Dedifferentiated amniotic fluid mesenchymal stem cell (primary cell): ENCODE measurements around the gene CRAMP1.

Experiments used
- DNase-seq: peaks from one replicate; pipeline ENCODE4 v3.0.0-alpha.2; 2016; ENCODE audit errors: extremely low spot score

CRAMP1 gene

DNA sequence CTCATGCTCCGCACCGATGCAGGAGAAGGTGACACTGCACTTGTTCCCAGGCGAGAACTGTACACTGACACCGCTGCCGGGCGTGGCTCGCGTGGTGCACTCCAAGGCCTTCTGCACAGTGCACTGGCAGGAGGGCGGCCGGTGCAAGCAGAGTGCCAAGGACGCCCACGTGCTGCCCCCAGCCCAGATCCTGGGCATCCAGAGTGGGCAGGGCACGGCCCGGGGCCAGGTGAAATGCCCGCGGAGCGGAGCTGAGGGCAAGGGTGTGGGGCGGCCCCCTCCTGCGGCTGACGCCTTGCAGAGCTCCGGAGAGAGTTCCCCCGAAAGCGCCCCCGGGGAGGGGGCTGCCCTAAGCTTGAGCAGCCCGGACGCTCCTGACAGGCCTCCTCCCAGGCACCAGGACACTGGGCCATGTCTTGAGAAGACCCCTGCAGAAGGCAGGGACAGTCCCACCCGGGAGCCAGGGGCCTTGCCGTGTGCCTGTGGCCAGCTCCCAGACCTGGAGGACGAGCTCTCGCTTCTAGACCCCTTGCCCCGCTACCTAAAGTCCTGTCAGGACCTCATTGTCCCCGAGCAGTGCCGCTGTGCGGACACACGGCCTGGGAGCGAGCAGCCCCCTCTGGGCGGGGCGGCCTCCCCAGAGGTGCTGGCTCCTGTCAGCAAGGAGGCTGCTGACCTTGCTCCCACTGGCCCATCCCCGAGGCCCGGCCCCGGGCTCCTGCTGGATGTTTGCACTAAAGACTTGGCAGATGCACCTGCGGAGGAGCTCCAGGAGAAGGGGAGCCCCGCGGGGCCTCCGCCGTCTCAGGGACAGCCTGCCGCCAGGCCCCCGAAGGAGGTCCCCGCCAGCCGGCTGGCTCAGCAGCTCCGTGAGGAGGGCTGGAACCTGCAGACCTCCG is 44.0 kb downstream of the CRAMP1 start:
- DNase-seq: no peak

DNA sequence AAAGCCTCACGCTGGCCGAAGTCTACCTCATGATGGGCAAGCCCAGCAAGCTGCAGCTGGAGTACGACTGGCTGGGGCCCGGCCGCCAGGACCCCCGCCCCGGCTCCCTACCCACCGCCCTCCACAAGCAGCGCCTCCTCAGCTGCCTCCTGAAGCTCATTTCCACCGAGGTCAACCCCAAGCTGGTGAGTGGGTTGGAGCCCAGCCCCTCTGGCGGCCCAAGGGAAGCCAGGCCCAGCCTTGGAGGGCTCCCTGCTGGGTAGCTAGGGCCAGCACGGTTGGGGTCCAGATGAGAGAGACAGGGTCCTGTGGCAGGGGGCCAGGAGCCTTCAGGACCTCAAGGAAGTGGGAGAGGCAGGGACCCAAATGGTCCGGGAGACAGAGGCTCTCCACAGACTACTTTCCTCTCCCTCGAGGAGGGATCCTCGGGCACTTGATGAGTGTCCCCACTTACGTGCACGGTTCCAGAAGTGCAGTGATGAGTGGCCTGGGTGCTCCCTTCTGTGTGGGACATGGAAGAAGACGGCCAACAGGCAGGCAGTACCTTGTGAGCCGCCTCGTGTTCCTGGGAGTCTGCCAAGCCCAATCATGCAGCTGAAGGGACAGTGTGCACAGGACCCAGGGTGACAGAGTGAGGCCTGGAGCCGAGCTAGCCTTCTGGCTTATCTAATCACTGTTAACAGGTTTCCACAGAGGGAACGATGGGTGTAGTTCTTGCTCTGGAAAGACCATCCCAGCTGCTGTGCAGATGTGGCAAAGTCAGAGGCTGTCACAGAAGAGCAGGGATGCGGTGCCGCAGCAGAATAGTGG is 44.9 kb downstream of the CRAMP1 start:
- no peak for DNase-seq

DNA sequence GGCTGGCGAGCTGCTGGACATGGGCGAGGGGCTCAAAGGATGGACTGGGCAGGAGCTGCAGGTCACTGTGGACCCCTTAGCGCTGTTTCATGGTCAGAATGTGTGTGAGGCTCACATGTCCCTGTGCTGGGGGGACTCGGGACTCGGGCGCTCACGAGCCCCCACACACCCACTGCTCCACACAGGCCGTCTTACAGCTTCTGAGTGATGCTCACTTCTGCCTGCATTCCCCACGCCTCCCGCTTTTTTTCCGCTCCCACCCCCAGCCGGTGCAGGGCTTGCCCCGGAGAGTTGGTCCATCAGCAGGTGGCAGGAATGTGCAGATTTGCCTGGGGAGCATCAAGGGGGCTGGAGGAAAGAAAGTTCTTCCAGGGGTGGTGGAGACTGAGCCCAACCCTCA is 45.7 kb downstream of the CRAMP1 start:
- no peak for DNase-seq

DNA sequence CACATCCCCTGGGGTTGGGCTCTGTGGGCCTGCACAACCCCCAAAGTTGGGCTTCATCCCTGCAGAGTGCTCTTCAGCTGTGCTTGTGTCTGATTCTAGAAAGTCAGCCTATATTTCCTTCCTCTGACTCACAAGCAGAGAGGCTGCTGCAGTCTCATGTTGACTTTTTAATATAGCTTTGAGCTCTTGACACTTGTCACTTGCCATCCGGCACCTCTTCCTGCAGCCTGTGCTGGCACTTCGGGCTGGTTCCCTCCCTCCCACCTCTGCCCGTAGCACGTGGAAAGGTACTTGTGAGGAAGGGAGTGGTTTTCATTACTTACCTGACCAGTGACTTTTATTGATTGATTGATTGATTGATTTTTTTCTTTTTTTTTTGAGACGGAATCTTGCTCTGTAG is 46.9 kb downstream of the CRAMP1 start:
- no peak for DNase-seq

DNA sequence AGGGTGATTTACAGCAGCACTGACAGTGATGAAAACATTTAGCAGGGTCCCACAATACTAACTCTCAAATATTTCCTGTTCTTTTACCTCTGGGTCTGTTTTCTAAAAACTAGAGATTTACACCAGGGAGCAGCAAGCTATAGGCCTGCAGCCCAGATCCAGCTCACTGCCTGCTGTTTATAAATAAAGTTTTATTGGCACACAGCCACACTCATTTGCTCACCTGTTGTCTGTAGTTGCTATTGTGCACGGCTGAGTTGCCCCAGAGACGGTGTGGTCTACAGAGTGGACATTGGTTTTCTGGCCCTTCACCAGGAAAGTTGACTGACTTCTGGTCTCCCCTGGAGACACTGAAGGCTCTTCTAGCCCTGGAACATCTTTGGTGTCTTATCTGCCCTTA is 49.7 kb downstream of the CRAMP1 start:
- DNase-seq: no peak

DNA sequence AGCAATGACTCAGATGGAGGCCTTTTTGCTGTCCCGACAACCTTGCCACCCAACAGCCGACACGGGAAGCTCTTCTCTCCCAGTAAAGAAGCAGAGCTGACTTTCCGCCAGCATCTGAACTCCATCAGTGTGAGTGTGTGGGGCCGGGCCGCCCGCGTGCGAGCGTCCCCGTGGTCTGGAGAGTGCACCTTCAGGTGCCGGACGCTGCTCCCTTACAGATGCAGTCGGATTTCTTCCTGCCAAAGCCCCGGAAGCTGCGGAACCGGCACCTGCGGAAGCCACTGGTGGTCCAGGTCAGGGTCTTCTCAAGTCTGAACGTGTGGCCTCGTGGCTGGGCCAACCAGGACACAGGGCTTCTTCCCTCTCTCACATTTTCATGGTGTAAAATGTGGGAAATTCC is 50.4 kb downstream of the CRAMP1 start:
- no peak for DNase-seq

DNA sequence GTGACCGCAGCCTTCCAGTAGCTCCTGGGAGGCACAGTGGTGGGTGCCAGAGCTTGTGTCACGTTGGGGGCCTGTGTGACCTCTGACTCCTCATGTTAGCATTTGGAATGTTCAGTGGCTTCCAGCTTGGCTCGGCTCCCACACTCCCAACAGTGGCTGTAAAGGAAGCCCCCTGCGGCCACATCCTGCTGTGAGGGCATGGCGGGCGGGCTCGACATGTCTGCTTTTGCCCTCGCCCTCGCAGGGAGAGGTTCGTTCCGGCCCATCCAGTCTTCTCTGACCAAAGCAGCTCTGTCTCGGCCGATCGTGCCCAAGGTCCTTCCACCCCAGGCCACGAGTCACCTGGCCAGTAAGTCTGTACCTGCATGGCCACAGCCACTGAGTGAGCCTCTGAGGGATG is 53.7 kb downstream of the CRAMP1 start:
- no peak for DNase-seq

DNA sequence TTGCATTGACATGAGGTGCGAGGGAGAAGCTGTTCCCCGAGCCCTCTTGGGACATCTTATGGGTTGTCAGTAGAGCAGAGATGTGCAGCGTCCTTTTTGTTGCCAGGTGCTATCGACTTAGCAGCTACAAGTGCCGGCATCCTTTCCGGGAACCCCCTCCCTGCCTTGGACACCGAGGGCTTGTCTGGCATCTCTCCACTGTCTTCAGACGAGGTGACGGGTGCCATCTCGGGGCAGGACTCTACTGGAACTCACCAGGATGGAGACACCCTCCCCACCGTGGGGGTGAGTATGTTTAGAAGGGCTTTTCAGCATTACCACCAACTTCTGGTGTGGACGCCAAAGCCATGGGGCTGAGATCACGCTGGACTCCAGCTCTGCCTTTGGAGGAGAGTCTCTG is 54.2 kb downstream of the CRAMP1 start:
- DNase-seq: no peak

DNA sequence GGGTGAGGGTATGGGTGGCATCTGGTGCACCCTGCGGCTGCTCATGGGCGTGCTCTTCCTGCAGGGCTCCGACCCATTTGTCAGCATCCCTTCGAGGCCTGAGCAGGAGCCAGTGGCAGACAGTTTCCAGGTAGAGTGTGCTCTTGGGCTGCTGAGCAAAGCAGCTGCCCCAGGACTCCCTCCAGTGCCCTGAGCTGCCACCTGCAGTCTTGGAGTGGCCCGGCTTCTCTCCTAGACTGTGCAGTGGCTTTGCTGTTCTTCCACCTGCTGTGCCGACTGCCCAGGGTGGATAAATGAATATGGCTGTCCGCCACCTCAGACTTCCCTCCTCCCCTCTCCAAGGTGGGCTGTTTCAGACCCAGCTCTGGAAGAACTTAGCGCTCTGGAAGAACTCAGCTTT is 55.1 kb downstream of the CRAMP1 start:
- DNase-seq: no peak

DNA sequence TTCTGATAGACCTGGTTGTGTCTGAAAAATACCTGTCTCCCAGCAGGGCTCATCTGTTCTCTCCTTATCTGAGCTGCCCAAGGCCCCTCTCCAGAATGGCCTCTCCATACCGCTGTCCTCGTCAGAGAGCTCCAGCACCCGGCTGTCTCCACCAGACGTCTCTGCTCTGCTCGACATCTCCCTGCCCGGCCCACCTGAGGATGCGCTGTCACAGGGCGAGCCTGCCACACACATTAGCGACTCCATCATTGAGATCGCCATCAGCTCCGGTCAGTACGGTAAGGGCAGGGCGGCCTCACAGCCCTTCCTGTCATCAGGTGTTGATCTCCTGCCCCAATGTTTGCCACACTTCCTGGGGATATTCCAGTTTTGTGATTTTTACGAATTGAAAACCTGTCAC is 55.8 kb downstream of the CRAMP1 start:
- DNase-seq: no peak

DNA sequence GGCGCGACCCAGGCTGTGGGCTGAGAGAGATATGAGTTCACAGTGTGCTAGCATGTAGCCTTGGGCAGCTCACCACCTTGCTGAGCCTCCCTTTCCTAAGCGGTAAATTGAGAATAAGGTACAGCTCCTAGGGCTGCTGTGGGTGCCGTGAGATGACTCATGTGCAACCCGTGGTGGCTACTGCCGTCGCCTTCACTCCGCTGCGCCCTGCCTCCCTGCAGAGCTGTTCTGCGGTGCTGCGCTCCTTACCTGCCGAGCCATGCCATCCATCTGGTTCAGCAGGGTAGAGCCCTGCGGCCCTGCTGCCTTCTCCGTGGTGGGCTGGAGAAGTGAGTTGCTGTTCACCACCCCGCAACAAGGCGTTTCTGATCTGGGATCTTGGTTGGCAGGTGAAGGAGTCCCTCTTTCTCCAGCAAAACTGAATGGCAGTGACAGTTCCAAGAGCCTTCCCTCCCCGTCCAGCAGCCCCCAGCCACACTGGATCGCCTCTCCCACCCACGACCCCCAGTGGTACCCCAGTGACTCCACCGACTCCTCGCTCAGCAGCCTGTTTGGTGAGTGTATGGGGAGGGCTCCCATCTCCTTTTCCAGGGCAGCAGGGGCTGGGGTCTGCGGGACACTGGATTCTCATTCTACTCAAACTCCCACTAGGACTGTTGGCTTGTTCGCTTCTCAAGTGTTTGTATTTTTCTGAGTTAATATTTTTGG is 56.6 kb downstream of the CRAMP1 start:
- no peak for DNase-seq

DNA sequence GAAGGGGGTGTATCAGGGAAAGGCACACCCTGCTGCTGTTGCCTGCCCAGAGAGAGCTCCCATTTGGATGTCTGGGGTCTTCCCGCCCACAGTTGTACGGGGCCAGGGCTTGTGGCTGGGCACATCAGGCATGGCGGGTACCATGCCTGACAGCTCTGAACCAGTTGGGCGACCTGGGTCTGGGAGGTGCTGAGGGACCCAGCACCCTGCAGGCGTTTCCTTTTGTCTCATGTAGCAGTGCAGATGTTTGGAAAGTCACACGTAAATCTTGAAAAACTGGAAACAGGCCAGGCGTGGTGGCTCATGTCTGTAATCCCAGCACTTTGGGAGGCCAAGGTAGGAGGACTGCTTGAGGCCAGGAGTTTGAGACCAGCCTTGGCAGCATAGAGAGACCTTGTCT is 57.5 kb downstream of the CRAMP1 start:
- no peak for DNase-seq

DNA sequence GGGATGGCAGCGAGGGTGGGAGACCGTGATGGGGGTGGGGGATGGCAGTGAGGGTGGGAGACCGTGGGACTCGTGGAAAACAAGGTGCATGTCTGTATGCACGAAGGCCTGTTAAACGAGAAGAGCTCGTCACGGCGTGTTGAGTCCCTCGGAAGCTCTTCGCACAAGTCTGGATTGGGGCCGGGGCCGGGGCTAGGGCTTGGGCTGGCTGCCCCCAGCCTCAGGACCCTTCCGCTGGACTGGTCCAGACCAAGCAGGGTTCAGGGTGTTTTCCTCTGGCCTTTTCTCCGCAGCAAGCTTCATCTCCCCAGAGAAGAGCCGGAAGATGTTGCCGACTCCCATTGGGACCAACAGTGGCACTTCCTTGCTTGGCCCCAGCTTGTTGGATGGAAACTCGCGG is 58.2 kb downstream of the CRAMP1 start:
- no peak for DNase-seq

DNA sequence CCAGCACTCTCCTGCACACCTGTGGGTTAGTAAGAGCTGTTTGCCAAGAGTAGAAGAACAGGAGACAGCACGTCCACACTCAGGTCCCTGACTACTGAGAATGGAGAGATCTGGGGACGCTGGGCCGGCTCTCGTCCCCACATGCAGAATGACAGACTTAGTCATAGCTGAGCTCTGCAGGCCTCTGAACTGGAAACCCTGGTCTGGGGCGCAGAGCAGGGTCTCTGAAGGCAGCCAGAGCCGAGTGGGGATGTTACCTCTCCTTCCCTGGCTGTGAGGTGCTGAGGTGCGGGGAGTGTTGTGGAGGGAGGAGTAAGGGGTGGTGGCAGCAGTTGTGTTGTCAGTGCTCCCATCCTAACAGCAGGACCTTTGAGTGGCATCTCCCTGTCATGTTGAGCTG is 58.7 kb downstream of the CRAMP1 start:
- no peak for DNase-seq

DNA sequence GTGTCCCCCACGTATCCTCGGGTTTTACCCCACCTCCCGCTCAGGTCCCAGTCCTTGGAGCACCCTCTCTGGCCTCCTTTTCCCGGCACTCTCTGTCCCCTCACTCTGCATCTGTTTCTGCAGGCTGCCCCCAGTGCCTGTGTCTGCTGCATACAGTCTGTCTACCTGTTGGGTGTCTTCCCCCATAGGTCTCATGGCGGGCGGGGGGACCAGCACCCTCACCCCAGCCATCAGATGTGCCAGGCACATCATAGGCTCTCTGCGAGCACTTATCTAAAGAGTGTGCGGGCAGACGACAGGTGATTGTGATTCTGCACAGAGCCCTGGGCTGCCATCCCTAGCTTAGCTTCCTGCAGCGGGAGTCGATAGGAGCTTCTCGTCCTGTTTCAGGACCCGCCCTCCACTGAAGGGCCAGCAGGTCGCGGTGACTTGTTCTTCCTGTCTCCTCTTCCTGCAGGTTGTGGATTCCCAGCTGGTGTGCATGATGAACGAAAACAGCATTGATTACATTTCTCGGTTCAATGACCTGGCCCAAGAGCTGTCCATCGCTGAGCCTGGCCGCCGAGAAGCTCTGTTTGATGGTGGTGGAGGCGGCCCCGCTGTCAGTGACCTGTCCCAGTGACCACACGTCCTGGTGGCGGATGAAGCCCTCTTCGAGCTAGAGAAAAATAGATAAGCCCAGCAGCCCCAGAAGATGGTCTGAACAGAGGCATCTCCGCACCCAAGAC is 61.4 kb downstream of the CRAMP1 start:
- no peak for DNase-seq

DNA sequence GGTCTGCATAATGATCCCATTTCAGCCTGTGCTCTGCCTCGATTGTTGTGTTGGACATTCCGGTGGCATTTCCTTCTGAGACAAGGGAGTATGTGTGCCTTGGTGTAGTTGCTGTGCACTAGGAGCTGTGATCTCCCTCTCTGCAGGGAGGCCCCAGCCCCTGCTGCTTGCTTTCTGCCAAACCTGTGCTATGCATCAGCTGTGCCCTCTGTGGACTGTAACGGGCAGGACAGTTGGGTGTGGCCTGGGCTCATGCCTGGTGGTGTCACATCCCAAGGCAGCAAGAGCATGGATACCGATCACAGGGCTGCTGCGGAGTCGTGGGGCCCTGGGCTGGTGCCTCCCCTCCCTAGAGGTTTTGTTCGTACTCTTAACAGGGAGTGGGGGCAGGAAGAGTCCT is 62.1 kb downstream of the CRAMP1 start:
- DNase-seq: no peak

DNA sequence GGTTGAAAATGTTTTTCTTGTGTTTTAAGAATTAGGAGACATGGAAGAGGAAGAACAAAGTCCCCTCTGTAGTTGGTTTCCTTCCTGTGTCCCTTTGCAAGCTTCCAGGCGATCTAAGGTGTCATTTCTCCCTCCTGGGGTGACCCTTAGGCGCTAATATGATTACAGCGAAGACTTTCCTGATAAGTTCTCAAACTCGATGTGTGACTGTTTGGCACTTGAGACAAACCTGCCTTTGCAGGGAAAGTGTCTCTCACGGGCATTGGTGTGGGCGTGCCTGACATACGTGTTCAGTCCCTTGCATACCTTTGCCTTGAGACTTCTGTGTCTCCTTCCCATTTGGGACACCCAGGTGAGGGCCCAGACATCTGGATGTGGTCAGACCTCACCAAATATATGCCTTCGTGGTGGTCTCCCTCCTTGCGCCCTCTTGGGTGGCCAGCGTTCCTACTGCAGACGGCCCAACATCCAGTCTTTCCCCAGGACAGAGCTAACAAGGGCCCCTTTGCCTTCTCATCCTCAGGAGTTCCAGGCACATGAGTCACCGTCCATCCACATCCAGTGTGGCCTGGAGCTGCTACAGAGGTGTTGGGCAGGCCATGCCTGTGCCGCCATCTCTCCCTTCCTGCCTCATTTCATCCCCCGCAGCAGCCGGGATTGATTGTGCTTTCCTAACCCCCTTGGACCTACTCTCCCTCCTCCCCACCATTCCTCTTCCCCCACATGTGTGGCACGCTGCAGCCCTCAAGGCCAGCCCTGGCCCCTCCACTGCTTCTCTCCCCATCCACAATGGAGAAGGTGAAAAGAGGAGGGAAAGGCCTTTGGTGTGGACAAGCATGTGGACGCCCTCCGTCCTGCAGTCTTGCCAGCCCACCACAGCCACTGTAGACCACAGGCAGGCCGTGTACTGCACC is 62.8 kb downstream of the CRAMP1 start:
- DNase-seq: no peak

DNA sequence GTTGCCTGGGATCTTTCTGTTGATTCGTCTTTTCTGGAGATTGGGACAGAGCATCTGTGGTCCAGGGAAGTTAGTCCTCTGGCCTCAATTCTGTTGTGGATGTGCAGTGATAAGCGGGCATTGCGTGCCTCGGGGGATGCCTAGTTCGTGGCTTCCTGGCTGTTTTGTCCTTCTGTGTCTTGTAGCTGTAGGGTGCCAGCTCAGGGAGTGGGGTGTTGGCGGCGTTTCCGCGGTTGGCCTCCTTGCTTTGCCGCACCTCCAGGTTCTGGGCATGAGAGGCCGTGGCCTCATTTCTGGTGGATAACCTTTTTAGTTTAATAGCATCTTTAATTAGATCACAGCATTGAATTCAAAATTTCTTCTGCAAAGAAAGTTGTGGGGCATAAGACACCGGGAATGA is 64.5 kb downstream of the CRAMP1 start:
- no peak for DNase-seq

DNA sequence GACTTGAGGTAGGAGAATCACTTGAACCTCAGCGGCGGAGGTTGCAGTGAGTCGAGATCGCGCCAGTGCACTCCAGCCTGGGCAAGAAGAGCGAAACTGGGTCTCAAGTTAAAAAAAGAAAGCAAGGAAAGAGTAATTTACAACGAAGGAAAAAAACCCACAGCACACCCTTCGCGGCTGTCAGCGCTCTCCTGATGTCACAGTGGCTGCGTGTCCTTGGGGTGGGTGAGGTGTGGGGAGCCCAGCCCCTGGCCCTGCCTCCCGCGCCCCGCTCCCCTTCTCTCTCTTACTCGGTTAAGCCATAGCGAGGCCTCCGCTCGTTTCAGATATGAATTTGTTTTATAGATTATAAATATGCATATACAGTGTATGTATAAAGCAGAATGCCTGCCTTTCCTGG is 65.2 kb downstream of the CRAMP1 start:
- DNase-seq: no peak

DNA sequence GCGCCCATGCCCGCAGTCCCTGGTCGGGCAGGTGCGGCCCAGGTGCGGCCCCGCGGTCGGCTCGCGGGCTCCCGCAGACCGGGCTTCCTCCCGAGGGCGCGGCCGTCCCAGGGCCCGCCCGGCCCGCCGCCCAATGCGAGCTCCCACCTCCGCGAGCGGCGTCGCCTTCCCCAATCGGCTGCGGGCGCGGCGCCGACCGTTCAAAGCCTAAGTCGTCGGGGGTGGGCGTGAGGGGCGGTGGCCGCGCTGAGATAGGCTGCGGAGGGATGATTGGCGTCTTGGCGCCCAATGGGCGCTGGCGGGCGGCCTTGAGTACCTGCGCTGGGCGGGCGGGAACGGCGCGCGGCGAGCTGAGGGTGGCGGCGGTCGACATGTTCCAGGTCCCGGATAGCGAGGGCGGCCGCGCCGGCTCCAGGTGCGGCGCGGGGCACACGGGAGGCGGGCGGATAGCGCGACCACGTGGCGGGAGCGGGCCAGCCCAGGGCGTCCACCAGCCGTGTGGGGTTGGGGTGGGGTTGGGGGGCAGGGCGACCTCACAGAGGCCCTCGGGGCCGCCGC is 65.9 kb downstream of the CRAMP1 start, which contains the start of gene JPT2:
TSS of gene JPT2 (plus strand) at position 338 of the 558 bp plus-strand sequence. CDS start at position 372, 34 bp downstream.
- DNase-seq: peak; percentile 77
